ENCODE measurements around the gene GLT1D1.

The GLT1D1 gene

GRCh38 chr12:128918481-128919260, 65.4 kb downstream of the GLT1D1 start (continued):
- TF ChIP-seq ISL1 (CRISPR knock-in tag; IDR thresholded peaks at IDR 0.05) = no peak
- TF ChIP-seq ZFP3 (CRISPR knock-in tag; IDR thresholded peaks at IDR 0.05) = no peak
- no peak for TF ChIP-seq PPARA (CRISPR knock-in tag; IDR thresholded peaks at IDR 0.05; ENCODE audit: borderline replicate concordance)

GRCh38 chr12:128920468-128920867, 67.2 kb downstream of the GLT1D1 start:
- no peak for ATAC-seq
- no peak for TF ChIP-seq TSHZ2 (CRISPR knock-in tag; IDR thresholded peaks at IDR 0.05)
- TF ChIP-seq PPARA (CRISPR knock-in tag; IDR thresholded peaks at IDR 0.05; ENCODE audit: borderline replicate concordance) = no peak
- TF ChIP-seq ARNTL (CRISPR knock-in tag; IDR thresholded peaks at IDR 0.05; ENCODE audit: borderline replicate concordance, low read depth) = no peak
- TF ChIP-seq ZC3H10 (CRISPR knock-in tag; IDR thresholded peaks at IDR 0.05) = no peak
- no peak for TF ChIP-seq ISL1 (CRISPR knock-in tag; IDR thresholded peaks at IDR 0.05)
- TF ChIP-seq CSDC2 (CRISPR knock-in tag; IDR thresholded peaks at IDR 0.05) = no peak
- no peak for TF ChIP-seq ZFP30 (CRISPR knock-in tag; IDR thresholded peaks at IDR 0.05)
- no peak for TF ChIP-seq TOX (CRISPR knock-in tag; IDR thresholded peaks at IDR 0.05; ENCODE audit: borderline replicate concordance)
- no peak for TF ChIP-seq CREB5 (CRISPR knock-in tag; IDR thresholded peaks at IDR 0.05; ENCODE audit: low read depth)
- TF ChIP-seq ZFP3 (CRISPR knock-in tag; IDR thresholded peaks at IDR 0.05) = no peak
- no peak for TF ChIP-seq TCF4 (CRISPR knock-in tag; IDR thresholded peaks at IDR 0.05; ENCODE audit: borderline replicate concordance)
- TF ChIP-seq BACH2 (CRISPR knock-in tag; IDR thresholded peaks at IDR 0.05; ENCODE audit: borderline replicate concordance) = no peak
- TF ChIP-seq CSRNP3 (CRISPR knock-in tag; IDR thresholded peaks at IDR 0.05) = no peak
- no peak for TF ChIP-seq RARB (CRISPR knock-in tag; IDR thresholded peaks at IDR 0.05)
- TF ChIP-seq ZNF70 (CRISPR knock-in tag; IDR thresholded peaks at IDR 0.05) = no peak
- TF ChIP-seq PATZ1 (CRISPR knock-in tag; IDR thresholded peaks at IDR 0.05; ENCODE audit: borderline replicate concordance) = no peak
- TF ChIP-seq ZNF565 (CRISPR knock-in tag; conservative IDR thresholded peaks at IDR 0.05; ENCODE audit: low read depth) = no peak
- no peak for TF ChIP-seq GLIS3 (CRISPR knock-in tag; IDR thresholded peaks at IDR 0.05)
- TF ChIP-seq SNAI2 (CRISPR knock-in tag; IDR thresholded peaks at IDR 0.05) = no peak

- TF ChIP-seq PATZ1 (CRISPR knock-in tag; IDR thresholded peaks at IDR 0.05; ENCODE audit: borderline replicate concordance) (no peak), RARB (CRISPR knock-in tag; IDR thresholded peaks at IDR 0.05) (no peak), ZC3H10 (CRISPR knock-in tag; IDR thresholded peaks at IDR 0.05) (no peak), SNAI2 (CRISPR knock-in tag; IDR thresholded peaks at IDR 0.05) (no peak), GLIS3 (CRISPR knock-in tag; IDR thresholded peaks at IDR 0.05) (no peak), POU6F1 (CRISPR knock-in tag; IDR thresholded peaks at IDR 0.05; ENCODE audit: borderline replicate concordance, low read depth) (no peak)
- ATAC-seq = no peak
Measured at GRCh38 chr12:128928361-128928760, 75.1 kb downstream of the GLT1D1 start.
